SJCRH30 (cell line): ENCODE measurements around the gene MAPK10. TPM values are rescaled to one million over a fixed set of nuclear protein-coding genes. Genes with fewer than 3 reads are reported as not detected.

Experiments
- DNase-seq, 2 experiments: peaks; one replicate each; pipeline ENCODE4 v3.0.0-alpha.2; 2015 to 2020
- H3K27ac ChIP-seq: fragments of 250-450 bp; sonication (Bioruptor Pico); 2 replicates; pipeline ENCODE4 v1.5.1; 2020; ENCODE audit warnings: mild to moderate bottlenecking, moderate library complexity
- H3K27me3 ChIP-seq: fragments of 250-450 bp; sonication (Bioruptor Pico); 2 replicates; pipeline ENCODE4 v1.5.1; 2020; ENCODE audit warnings: mild to moderate bottlenecking, moderate library complexity
- H3K36me3 ChIP-seq: fragments of 250-450 bp; sonication (Bioruptor Pico); 2 replicates; pipeline ENCODE4 v1.5.1; 2020; ENCODE audit warnings: mild to moderate bottlenecking, moderate library complexity
- H3K4me1 ChIP-seq: fragments of 250-450 bp; sonication (Bioruptor Pico); 2 replicates; pipeline ENCODE4 v1.5.1; 2020; ENCODE audit warnings: mild to moderate bottlenecking, moderate library complexity
- H3K4me3 ChIP-seq: fragments of 250-450 bp; sonication (Bioruptor Pico); 2 replicates; pipeline ENCODE4 v1.5.1; 2020; ENCODE audit warnings: mild to moderate bottlenecking, moderate library complexity
- H3K9me3 ChIP-seq: fragments of 250-450 bp; sonication (Bioruptor Pico); replicated peaks from 2 replicates; pipeline ENCODE4 v1.5.1; 2020; ENCODE audit warnings: mild to moderate bottlenecking, moderate library complexity
- total RNA-seq: library from RNA; depleted of rRNA; stranded (reverse); fragments of >200 nt; shearing (Covaris generic); gene quantifications from 2 replicates; pipeline ENCODE4 v1.2.3, GENCODE V29; 2014

Gene MAPK10
- total RNA-seq, 1 experiment from 2014 or later = 46.2 TPM

GRCh38 chr4:86326400-86326799, 33.5 kb downstream of the MAPK10 start:
- Histone ChIP-seq H3K27ac (no peak overlapping the region), H3K27me3 (no peaks in the 10 kb centered on the region), H3K4me3 (no peak overlapping the region), H3K9me3 (no peaks in the 10 kb centered on the region), H3K36me3 (no peaks in the 10 kb centered on the region), H3K4me1 (no peaks in the 10 kb centered on the region)
- no peak for DNase-seq

- Histone ChIP-seq H3K27ac (no peak overlapping the region), H3K36me3 (no peaks in the 10 kb centered on the region), H3K27me3 (no peaks in the 10 kb centered on the region), H3K4me1 (no peaks in the 10 kb centered on the region), H3K9me3 (0 out of 2 replicates have a peak, but pooled peaks cover 2% of the 10 kb centered on the region), H3K4me3 (no peak overlapping the region)
- DNase-seq = no peak
These were observed 40.5 kb downstream of the MAPK10 start for GRCh38 chr4:86319390-86319789.

GRCh38 chr4:86315579-86315978, 44.3 kb downstream of the MAPK10 start:
- Histone ChIP-seq H3K9me3 (0 out of 2 replicates have a peak, but pooled peaks cover 2% of the 10 kb centered on the region), H3K4me1 (no peaks in the 10 kb centered on the region; the same call in 1 of the 2 replicates), H3K27ac (no peak overlapping the region), H3K27me3 (no peaks in the 10 kb centered on the region), H3K36me3 (no peaks in the 10 kb centered on the region), H3K4me3 (no peak overlapping the region)
- DNase-seq = no peak

- no peak for DNase-seq
- Histone ChIP-seq H3K9me3 (no peaks in the 10 kb centered on the region), H3K4me3 (no peak overlapping the region), H3K27ac (no peak overlapping the region), H3K4me1 (no peaks in the 10 kb centered on the region; the same call in 1 of the 2 replicates), H3K27me3 (no peaks in the 10 kb centered on the region), H3K36me3 (no peaks in the 10 kb centered on the region)
These were observed 46.2 kb downstream of the MAPK10 start for GRCh38 chr4:86313656-86314055.

- DNase-seq = no peak
These were observed 52.4 kb downstream of the MAPK10 start for GRCh38 chr4:86307432-86307831.

GRCh38 chr4:86306816-86307215, 53.0 kb downstream of the MAPK10 start:
- Histone ChIP-seq H3K4me3 (no peak overlapping the region), H3K36me3 (no peaks in the 10 kb centered on the region), H3K4me1 (no peaks in the 10 kb centered on the region; the same call in 1 of the 2 replicates), H3K27me3 (no peaks in the 10 kb centered on the region), H3K9me3 (no peaks in the 10 kb centered on the region; the same call in 1 of the 2 replicates), H3K27ac (no peak overlapping the region)
- DNase-seq = no peak

More at GRCh38 chr4:86307432-86307831, 52.4 kb downstream of the MAPK10 start:
- Histone ChIP-seq H3K27ac (no peak overlapping the region), H3K27me3 (no peaks in the 10 kb centered on the region), H3K4me1 (no peaks in the 10 kb centered on the region; the same call in 1 of the 2 replicates), H3K36me3 (no peaks in the 10 kb centered on the region), H3K9me3 (no peaks in the 10 kb centered on the region; the same call in 1 of the 2 replicates), H3K4me3 (no peak overlapping the region)

GRCh38 chr4:86302830-86303229, 57.0 kb downstream of the MAPK10 start:
- H3K27me3 ChIP-seq = no peaks in the 10 kb centered on the region
- no peak overlapping the region for H3K27ac ChIP-seq
- DNase-seq = no peak
- H3K36me3 ChIP-seq = no peaks in the 10 kb centered on the region
- no peak overlapping the region for H3K4me3 ChIP-seq
- H3K9me3 ChIP-seq = no peaks in the 10 kb centered on the region; the same call in 1 of the 2 replicates
- H3K4me1 ChIP-seq = no peaks in the 10 kb centered on the region

- Histone ChIP-seq H3K36me3 (no peaks in the 10 kb centered on the region), H3K27ac (no peak overlapping the region), H3K4me1 (no peaks in the 10 kb centered on the region), H3K27me3 (no peaks in the 10 kb centered on the region), H3K4me3 (no peak overlapping the region), H3K9me3 (no peaks in the 10 kb centered on the region; the same call in 1 of the 2 replicates)
- peak in 1 of 2 experiments; percentile 14 for DNase-seq
These were observed 57.6 kb downstream of the MAPK10 start for GRCh38 chr4:86302251-86302650.

- no peak for DNase-seq
- no peaks in the 10 kb centered on the region for H3K27me3 ChIP-seq
- no peaks in the 10 kb centered on the region for H3K9me3 ChIP-seq
- H3K36me3 ChIP-seq = no peaks in the 10 kb centered on the region
- H3K27ac ChIP-seq = no peak overlapping the region
- H3K4me1 ChIP-seq = no peaks in the 10 kb centered on the region
- no peak overlapping the region for H3K4me3 ChIP-seq
These were observed 59.3 kb downstream of the MAPK10 start for GRCh38 chr4:86300516-86300915.

- no peak overlapping the region for H3K27ac ChIP-seq
- no peaks in the 10 kb centered on the region for H3K27me3 ChIP-seq
- H3K9me3 ChIP-seq = no peaks in the 10 kb centered on the region
- H3K36me3 ChIP-seq = no peaks in the 10 kb centered on the region
- no peak overlapping the region for H3K4me3 ChIP-seq
- H3K4me1 ChIP-seq = no peaks in the 10 kb centered on the region
- DNase-seq = no peak
These were observed 63.0 kb downstream of the MAPK10 start for GRCh38 chr4:86296865-86297264.

GRCh38 chr4:86294883-86295282, 65.0 kb downstream of the MAPK10 start:
- no peak for DNase-seq
- Histone ChIP-seq H3K4me1 (peaks cover 5% of the 10 kb centered on the region), H3K27ac (no peak overlapping the region), H3K27me3 (no peaks in the 10 kb centered on the region), H3K9me3 (no peaks in the 10 kb centered on the region), H3K4me3 (no peak overlapping the region), H3K36me3 (no peaks in the 10 kb centered on the region)

GRCh38 chr4:86291180-86291579, 68.7 kb downstream of the MAPK10 start:
- no peak overlapping the region for H3K4me3 ChIP-seq
- no peak overlapping the region for H3K27ac ChIP-seq
- H3K36me3 ChIP-seq = no peaks in the 10 kb centered on the region

GRCh38 chr4:86286726-86287125, 73.1 kb downstream of the MAPK10 start:
- DNase-seq = no peak
- peaks cover 5% of the 10 kb centered on the region for H3K4me1 ChIP-seq
- H3K4me3 ChIP-seq = no peak overlapping the region
- H3K9me3 ChIP-seq = no peaks in the 10 kb centered on the region
- no peak overlapping the region for H3K27ac ChIP-seq
- no peaks in the 10 kb centered on the region for H3K36me3 ChIP-seq
- H3K27me3 ChIP-seq = no peaks in the 10 kb centered on the region

More at GRCh38 chr4:86291180-86291579, 68.7 kb downstream of the MAPK10 start:
- DNase-seq = peak; percentile 21 to 62
- no peaks in the 10 kb centered on the region for H3K9me3 ChIP-seq
- H3K27me3 ChIP-seq = no peaks in the 10 kb centered on the region
- peaks cover 5% of the 10 kb centered on the region for H3K4me1 ChIP-seq

- H3K36me3 ChIP-seq = no peaks in the 10 kb centered on the region
- no peaks in the 10 kb centered on the region for H3K27me3 ChIP-seq
- H3K4me1 ChIP-seq = no peaks in the 10 kb centered on the region
- no peak overlapping the region for H3K27ac ChIP-seq
- H3K4me3 ChIP-seq = no peak overlapping the region
- no peak for DNase-seq
- no peaks in the 10 kb centered on the region for H3K9me3 ChIP-seq
These were observed 76.5 kb downstream of the MAPK10 start for GRCh38 chr4:86283371-86283770.

- DNase-seq = no peak
- H3K9me3 ChIP-seq = no peaks in the 10 kb centered on the region
These were observed 79.6 kb downstream of the MAPK10 start for GRCh38 chr4:86280246-86280645.

GRCh38 chr4:86279293-86279960, 80.4 kb downstream of the MAPK10 start:
- no peak for DNase-seq
- Histone ChIP-seq H3K27ac (no peak overlapping the region), H3K4me3 (no peak overlapping the region), H3K27me3 (no peaks in the 10 kb centered on the region), H3K9me3 (no peaks in the 10 kb centered on the region), H3K36me3 (no peaks in the 10 kb centered on the region), H3K4me1 (no peaks in the 10 kb centered on the region)

More at GRCh38 chr4:86280246-86280645, 79.6 kb downstream of the MAPK10 start:
- no peaks in the 10 kb centered on the region for H3K27me3 ChIP-seq
- no peaks in the 10 kb centered on the region for H3K36me3 ChIP-seq
- no peak overlapping the region for H3K27ac ChIP-seq
- no peak overlapping the region for H3K4me3 ChIP-seq
- H3K4me1 ChIP-seq = no peaks in the 10 kb centered on the region
